Panc1 (cell line): ENCODE results near the gene DBP. TPM values are rescaled to one million over a fixed set of nuclear protein-coding genes. Genes with fewer than 3 reads are reported as not detected.

Experiments
- ATAC-seq: fragments of 200-7000 bp; cut with Tn5 transposase; 2 replicates; pipeline ENCODE4 v1.9.1; 2020; ENCODE audit warnings: mild to moderate bottlenecking, moderate library complexity
- BruUV-seq: library from RNA; stranded (reverse); fragments of 400-500 nt; replicated peaks from 2 replicates; lab custom pipeline; 2021; lab: Mats Ljungman, UMichigan
- CTCF ChIA-PET: fragments of 300-600 bp; sonication (Branson Sonifier 250); formaldehyde crosslinking; loops from one replicate; lab custom pipeline; 2022; ENCODE audit warnings: antibody characterized with exemption; lab: Charles Lee
- POLR2A ChIA-PET: fragments of 300-600 bp; sonication (Branson Sonifier 250); formaldehyde crosslinking; loops from one replicate; lab custom pipeline; 2022; ENCODE audit warnings: antibody characterized with exemption; lab: Charles Lee
- DNase-seq: peaks from one replicate; pipeline ENCODE4 v3.0.0-alpha.2; 2010; ENCODE audit warnings: low read depth, low spot score
- H3K27ac ChIP-seq: 2 replicates; pipeline ENCODE4 v1.5.1; 2011; ENCODE audit warnings: mild to moderate bottlenecking, low read length, inconsistent platforms
- H3K27me3 ChIP-seq: fragments of 200-500 bp; sonication (Bioruptor generic); 2 replicates; pipeline ENCODE4 v1.6.0; 2014; ENCODE audit warnings: low read length, inconsistent platforms; ENCODE audit not compliant: control insufficient read depth, insufficient read depth
- H3K36me3 ChIP-seq: fragments of 200-500 bp; sonication (Bioruptor generic); 2 replicates; pipeline ENCODE4 v1.5.1; 2014; ENCODE audit warnings: inconsistent platforms, mild to moderate bottlenecking, low read length, moderate library complexity; ENCODE audit not compliant: control insufficient read depth, insufficient read depth
- H3K4me1 ChIP-seq: 2 replicates; pipeline ENCODE4 v1.5.1; 2011; ENCODE audit warnings: inconsistent platforms, mild to moderate bottlenecking, low read length, moderate library complexity; ENCODE audit not compliant: control insufficient read depth, insufficient read depth
- H3K4me3 ChIP-seq, 2 experiments: 2 replicates each; pipeline ENCODE4 v1.5.1; 2011 to 2012; ENCODE audit warnings: low read depth in 2 of 2, low read length in 2 of 2, mild to moderate bottlenecking in 2 of 2, inconsistent platforms in 1 of 2, moderate library complexity in 1 of 2
- H3K9me3 ChIP-seq: fragments of 200-500 bp; sonication (Bioruptor generic); 2 replicates; pipeline ENCODE4 v1.5.1; 2014; ENCODE audit warnings: low read depth, mild to moderate bottlenecking, inconsistent platforms, low read length, moderate library complexity; ENCODE audit not compliant: control insufficient read depth, insufficient read depth
- CTCF ChIP-seq: fragments of 450-650 bp; IDR thresholded peaks from 2 replicates; pipeline ENCODE4 v1.5.1; 2017; ENCODE audit warnings: mild to moderate bottlenecking
- POLR2AphosphoS5 ChIP-seq: IDR thresholded peaks from 2 replicates; pipeline ENCODE4 v1.6.1; 2012; ENCODE audit warnings: mild to moderate bottlenecking, low read depth, low read length, moderate library complexity
- REST ChIP-seq, 2 experiments: IDR thresholded peaks; 2 replicates each; pipeline ENCODE4 v1.6.1; 2011 to 2012; ENCODE audit warnings: low read depth in 2 of 2, control low read depth in 1 of 2, low read length in 1 of 2, mild to moderate bottlenecking in 1 of 2, moderate library complexity in 1 of 2; ENCODE audit not compliant: insufficient read depth in 1 of 2
- SIN3A ChIP-seq: IDR thresholded peaks from 2 replicates; pipeline ENCODE4 v1.6.1; 2012; ENCODE audit warnings: low read depth, mild to moderate bottlenecking, low read length, moderate library complexity, borderline replicate concordance; ENCODE audit not compliant: insufficient read depth
- TCF7L2 ChIP-seq: IDR thresholded peaks from 2 replicates; pipeline ENCODE4 v1.6.1; 2011; ENCODE audit warnings: mild to moderate bottlenecking, low read depth, low read length, inconsistent platforms
- in situ Hi-C: cut with HindIII; loops from 2 replicates; pipeline ENCODE4 v1.10.0; 2016; ENCODE audit warnings: low sequenced_read_pairs, low pct_unique_long_range_greater_than_20kb
- intact Hi-C: fragments of 100-400 bp; cut with micrococcal nuclease; formaldehyde crosslinking; loops from one replicate; pipeline ENCODE4 v1.10.0; 2022; ENCODE audit not compliant: unreplicated experiment
- total RNA-seq: library from RNA; stranded (reverse); gene quantifications from one replicate; pipeline ENCODE4 v1.2.1, GENCODE V29; 2021; ENCODE audit not compliant: unreplicated experiment

Gene DBP
- total RNA-seq, 1 experiment from 2014 or later = 7.4 TPM

GRCh38 chr19:48617146-48617937 lies 19.8 kb downstream of the DBP start:
- TF ChIP-seq CTCF (no peak), POLR2AphosphoS5 (no peak), SIN3A (no peak), TCF7L2 (no peak), REST (IDR thresholded peaks at IDR 0.05; ENCODE audit: insufficient read depth in 1 of 2, low read depth in 2 of 2, low read length in 1 of 2) (no peak)
- Histone ChIP-seq H3K27me3 (no peaks in the 10 kb centered on the region), H3K4me1 (peaks cover 35% of the 10 kb centered on the region), H3K36me3 (peaks cover 11% of the 10 kb centered on the region), H3K27ac (peak overlapping the region; percentile 94), H3K4me3 (peak overlapping the region; percentile 96 to 99), H3K9me3 (no peaks in the 10 kb centered on the region)
- intact Hi-C loops = no loop called here
- ATAC-seq (no peak), DNase-seq (no peak)
- BruUV-seq = no TSS peak
- in situ Hi-C loops = no loop called here
- ChIA-PET POLR2A (no interaction called here), CTCF (no interaction called here)

- Histone ChIP-seq H3K27ac (no peak overlapping the region; the same call in 1 of the 2 replicates), H3K9me3 (no peaks in the 10 kb centered on the region), H3K4me3 (peak overlapping the region; percentile 96 to 99), H3K36me3 (peaks cover 11% of the 10 kb centered on the region), H3K27me3 (no peaks in the 10 kb centered on the region), H3K4me1 (peaks cover 35% of the 10 kb centered on the region)
- ChIA-PET POLR2A (no interaction called here), CTCF (no interaction called here)
- no peak for DNase-seq
- in situ Hi-C loops (no loop called here), intact Hi-C loops (no loop called here)
- ATAC-seq = no peak
- no peak for TF ChIP-seq TCF7L2
- TF ChIP-seq SIN3A = no peak
- TF ChIP-seq REST (IDR thresholded peaks at IDR 0.05; ENCODE audit: insufficient read depth in 1 of 2, low read depth in 2 of 2, low read length in 1 of 2) = no peak
- TF ChIP-seq POLR2AphosphoS5 = no peak
- no peak for TF ChIP-seq CTCF
- BruUV-seq = no TSS peak
Measured at GRCh38 chr19:48616491-48617056, 20.6 kb downstream of the DBP start.
